Endometrial microvascular endothelial cells (primary cell): ENCODE results near the gene FRMPD1. TPM values are rescaled to one million over a fixed set of nuclear protein-coding genes. Genes with fewer than 3 reads are reported as not detected.
"Not testable (repeated sequence)": the region's sequence is repeated elsewhere in the genome, so short reads cannot be mapped to it uniquely, and the experiment has no call there.

ENCODE experiments used
- in situ Hi-C: cut with HindIII; loops from 2 replicates; pipeline ENCODE4 v1.10.0; 2017; ENCODE audit warnings: low sequenced_read_pairs, low pct_unique_long_range_greater_than_20kb; ENCODE audit errors: inconsistent ontology term
- total RNA-seq: library from RNA; depleted of rRNA; stranded (reverse); fragments of >200 nt; gene quantifications from one replicate; pipeline ENCODE4 v1.2.3, GENCODE V29; 2015; ENCODE audit errors: inconsistent ontology term

FRMPD1 gene
- not detected for total RNA-seq

- in situ Hi-C loops: no loop called here
These were observed at the start of gene FRMPD1 for GRCh38 chr9:37650873-37651768. TSS of gene FRMPD1 (plus strand) at chr9:37650954. CDS start at chr9:37692642, 41,688 bp downstream.

GRCh38 chr9:37602061-37602460 is 48.7 kb upstream of the FRMPD1 start:
- in situ Hi-C loops: not testable (repeated sequence)

- in situ Hi-C loops: no loop called here
These were observed 47.9 kb upstream of the FRMPD1 start for GRCh38 chr9:37602817-37603216.

GRCh38 chr9:37604296-37604695 is 46.5 kb upstream of the FRMPD1 start:
- in situ Hi-C loops: no loop called here

GRCh38 chr9:37608250-37608649 is 42.5 kb upstream of the FRMPD1 start:
- in situ Hi-C loops: no loop called here

GRCh38 chr9:37609735-37610397 is 40.9 kb upstream of the FRMPD1 start:
- in situ Hi-C loops: no loop called here

- in situ Hi-C loops: no loop called here
These were observed 39.7 kb upstream of the FRMPD1 start for GRCh38 chr9:37611014-37611413.

- in situ Hi-C loops: no loop called here
These were observed 38.8 kb upstream of the FRMPD1 start for GRCh38 chr9:37611961-37612360.

- in situ Hi-C loops: no loop called here
These were observed 33.6 kb upstream of the FRMPD1 start for GRCh38 chr9:37617161-37617560.

GRCh38 chr9:37617832-37618231 is 32.9 kb upstream of the FRMPD1 start:
- in situ Hi-C loops: no loop called here

GRCh38 chr9:37618817-37619216 is 31.9 kb upstream of the FRMPD1 start:
- in situ Hi-C loops: no loop called here

- in situ Hi-C loops: no loop called here
These were observed 30.9 kb upstream of the FRMPD1 start for GRCh38 chr9:37619806-37620205.

GRCh38 chr9:37620396-37620795 is 30.4 kb upstream of the FRMPD1 start:
- in situ Hi-C loops: no loop called here

GRCh38 chr9:37621273-37622121 is 29.3 kb upstream of the FRMPD1 start:
- in situ Hi-C loops: no loop called here

GRCh38 chr9:37622462-37622861 is 28.3 kb upstream of the FRMPD1 start:
- in situ Hi-C loops: no loop called here

GRCh38 chr9:37623267-37623666 is 27.5 kb upstream of the FRMPD1 start:
- in situ Hi-C loops: no loop called here

- in situ Hi-C loops: no loop called here
These were observed 26.7 kb upstream of the FRMPD1 start for GRCh38 chr9:37624073-37624472.

GRCh38 chr9:37625036-37625757 is 25.6 kb upstream of the FRMPD1 start:
- in situ Hi-C loops: no loop called here

GRCh38 chr9:37625758-37626147 is 25.0 kb upstream of the FRMPD1 start:
- in situ Hi-C loops: no loop called here
